H1 (cell line): ENCODE results near the gene MATK. TPM values are rescaled to one million over a fixed set of nuclear protein-coding genes. Genes with fewer than 3 reads are reported as not detected.
A peak's percentile ranks its signal among the peaks of the same experiment; 100 is the strongest.

Source experiments
- CTCF ChIA-PET: fragments of 300-600 bp; sonication (Branson Sonifier 250); formaldehyde crosslinking; loops from one replicate; lab custom pipeline; 2021; ENCODE audit not compliant: partially characterized antibody; lab: Charles Lee
- POLR2A ChIA-PET: fragments of 300-600 bp; sonication (Branson Sonifier 250); formaldehyde crosslinking; loops from one replicate; lab custom pipeline; 2021; ENCODE audit warnings: inconsistent platforms; ENCODE audit not compliant: partially characterized antibody; lab: Charles Lee
- DNase-seq, 2 experiments: peaks; one replicate each; pipeline versions ENCODE4 v3.0.0 to v3.0.0-alpha.2; 2010 to 2022; ENCODE audit warnings: low spot score in 2 of 2, low read depth in 1 of 2, mixed read lengths in 1 of 2
- FAIRE-seq: peaks from 2 replicates; lab custom pipeline; 2011; peaks lifted over from hg19 to GRCh38; lab: Jason Lieb, UNC
- H2AFZ ChIP-seq: 2 replicates; pipeline ENCODE4 v1.8.1; 2012; ENCODE audit warnings: low read length, inconsistent platforms
- H2AK5ac ChIP-seq: 2 replicates; pipeline ENCODE4 v1.6.1; 2013; ENCODE audit warnings: low read depth, low read length
- H2BK120ac ChIP-seq: replicated peaks from 2 replicates; pipeline ENCODE3; 2013; ENCODE audit warnings: low read depth, low read length, inconsistent platforms
- H2BK12ac ChIP-seq: 2 replicates; pipeline ENCODE4 v1.6.1; 2013; ENCODE audit warnings: low read depth, low read length
- H2BK15ac ChIP-seq: 2 replicates; pipeline ENCODE4 v1.6.1; 2013; ENCODE audit warnings: low read length
- H2BK20ac ChIP-seq: 2 replicates; pipeline ENCODE4 v1.6.1; 2013; ENCODE audit warnings: low read length
- H2BK5ac ChIP-seq: 2 replicates; pipeline ENCODE4 v1.6.1; 2013; ENCODE audit warnings: low read depth, low read length
- H3K14ac ChIP-seq: 2 replicates; pipeline ENCODE4 v1.6.1; 2013; ENCODE audit warnings: inconsistent platforms; ENCODE audit not compliant: insufficient read length
- H3K18ac ChIP-seq: 2 replicates; pipeline ENCODE4 v1.6.1; 2013; ENCODE audit warnings: low read length; ENCODE audit errors: extremely low read depth
- H3K23ac ChIP-seq: 2 replicates; pipeline ENCODE4 v1.6.1; 2013; ENCODE audit warnings: inconsistent platforms; ENCODE audit not compliant: insufficient read length
- H3K23me2 ChIP-seq: 2 replicates; pipeline ENCODE4 v1.6.1; 2013; ENCODE audit warnings: low read depth, low read length
- H3K27ac ChIP-seq: 2 replicates; pipeline ENCODE4 v1.6.1; 2011; ENCODE audit warnings: low read depth, low read length, inconsistent platforms
- H3K27me3 ChIP-seq, 4 experiments: replicated peaks in 1 of 4; 1 replicate in 1 of 4; 2 replicates in 3 of 4; pipeline versions ENCODE4 v1.6.1 to v1.8.1; 2011 to 2013; ENCODE audit warnings: low read length in 3 of 4, mild to moderate bottlenecking in 3 of 4, inconsistent platforms in 2 of 4, mixed read lengths in 2 of 4, moderate library complexity in 1 of 4; ENCODE audit not compliant: control insufficient read depth in 3 of 4, insufficient read depth in 3 of 4; ENCODE audit errors: extremely low read depth in 1 of 4
- H3K36me3 ChIP-seq, 4 experiments: 2 replicates each; pipeline versions ENCODE4 v1.6.1 to v1.8.1; 2011 to 2013; ENCODE audit warnings: mild to moderate bottlenecking in 4 of 4, low read length in 3 of 4, moderate library complexity in 2 of 4, control low read depth in 1 of 4, inconsistent platforms in 1 of 4; ENCODE audit not compliant: insufficient read depth in 4 of 4, control insufficient read depth in 2 of 4
- H3K4ac ChIP-seq: replicated peaks from 2 replicates; pipeline ENCODE3; 2013; ENCODE audit warnings: low read length, low read depth, mixed read lengths, inconsistent platforms; ENCODE audit not compliant: insufficient read length
- H3K4me1 ChIP-seq, 4 experiments: replicated peaks in 1 of 4; 1 replicate in 1 of 4; 2 replicates in 3 of 4; pipeline versions ENCODE4 v1.6.1 to v1.8.1; 2011 to 2013; ENCODE audit warnings: low read length in 3 of 4, inconsistent platforms in 2 of 4, mixed read lengths in 1 of 4; ENCODE audit not compliant: insufficient read depth in 4 of 4, control insufficient read depth in 3 of 4
- H3K4me2 ChIP-seq, 2 experiments: 2 replicates each; pipeline versions ENCODE4 v1.6.1 to v1.8.1; 2011 to 2013; ENCODE audit warnings: low read depth in 2 of 2, low read length in 2 of 2, control low read depth in 1 of 2, inconsistent platforms in 1 of 2, mild to moderate bottlenecking in 1 of 2; ENCODE audit not compliant: insufficient read depth in 1 of 2
- H3K4me3 ChIP-seq, 4 experiments: fragments of 200-600, 300-600 bp in 1 of 4; sonication (generic), shearing (Covaris generic), sonication (Bioruptor Twin) in 1 of 4; 2 replicates each; pipeline versions ENCODE4 v1.5.1 to v1.8.1; 2011 to 2016; ENCODE audit warnings: low read length in 4 of 4, low read depth in 3 of 4, control low read depth in 2 of 4, inconsistent platforms in 2 of 4, mild to moderate bottlenecking in 2 of 4, mixed read lengths in 1 of 4, moderate library complexity in 1 of 4; ENCODE audit not compliant: insufficient read depth in 2 of 4; ENCODE audit errors: extremely low read depth in 1 of 4
- H3K56ac ChIP-seq: replicated peaks from 2 replicates; pipeline ENCODE3; 2013; ENCODE audit warnings: low read depth, mild to moderate bottlenecking, mixed read lengths, low read length, inconsistent platforms; ENCODE audit not compliant: insufficient read length
- H3K79me1 ChIP-seq: 2 replicates; pipeline ENCODE4 v1.6.1; 2013; ENCODE audit warnings: low read depth, low read length, control low read depth
- H3K79me2 ChIP-seq, 2 experiments: 2 replicates each; pipeline versions ENCODE4 v1.6.1 to v1.8.1; 2012 to 2013; ENCODE audit warnings: low read length in 2 of 2, mild to moderate bottlenecking in 2 of 2, inconsistent platforms in 1 of 2; ENCODE audit not compliant: insufficient read depth in 2 of 2, control insufficient read depth in 1 of 2
- H3K9ac ChIP-seq, 4 experiments: replicated peaks in 1 of 4; 1 replicate in 1 of 4; 2 replicates in 3 of 4; pipeline versions ENCODE4 v1.6.1 to v1.8.1; 2011 to 2013; ENCODE audit warnings: low read depth in 3 of 4, low read length in 3 of 4, control low read depth in 2 of 4, mild to moderate bottlenecking in 2 of 4, moderate library complexity in 2 of 4, inconsistent platforms in 1 of 4; ENCODE audit errors: extremely low read depth in 1 of 4
- H3K9me3 ChIP-seq, 2 experiments: 2 replicates each; pipeline versions ENCODE4 v1.6.1 to v1.8.1; 2012 to 2013; ENCODE audit warnings: mild to moderate bottlenecking in 2 of 2, moderate library complexity in 2 of 2, control low read depth in 1 of 2, inconsistent platforms in 1 of 2, low read depth in 1 of 2, low read length in 1 of 2, mixed read lengths in 1 of 2; ENCODE audit not compliant: insufficient read depth in 2 of 2
- H4K20me1 ChIP-seq, 2 experiments: replicated peaks in 1 of 2; 2 replicates each; pipeline versions ENCODE3 to v1.8.1; 2011 to 2013; ENCODE audit warnings: inconsistent platforms in 2 of 2, low read length in 2 of 2, mild to moderate bottlenecking in 1 of 2; ENCODE audit not compliant: insufficient read depth in 2 of 2, control insufficient read depth in 1 of 2
- H4K5ac ChIP-seq: 2 replicates; pipeline ENCODE4 v1.6.1; 2013; ENCODE audit warnings: low read length, low read depth, mixed read lengths, inconsistent platforms; ENCODE audit not compliant: insufficient read length
- H4K8ac ChIP-seq: 2 replicates; pipeline ENCODE4 v1.8.0; 2013; ENCODE audit warnings: mild to moderate bottlenecking, moderate library complexity, low read length, inconsistent platforms; ENCODE audit not compliant: insufficient read depth; ENCODE audit errors: extremely low read depth
- H4K91ac ChIP-seq: replicated peaks from 2 replicates; pipeline ENCODE3; 2013; ENCODE audit warnings: low read length, mixed read lengths, inconsistent platforms; ENCODE audit not compliant: insufficient read length
- ATF2 ChIP-seq: IDR thresholded peaks from 2 replicates; pipeline ENCODE4 v1.6.1; 2012; ENCODE audit warnings: low read length, inconsistent platforms
- CBX8 ChIP-seq: fragments of 300-800, 300-1000 bp; sonication (generic); IDR thresholded peaks from 2 replicates; pipeline ENCODE4 v1.7.1; 2016; ENCODE audit warnings: low read depth, low read length, borderline replicate concordance
- GTF2F1 ChIP-seq: IDR thresholded peaks from 2 replicates; pipeline ENCODE4 v1.6.1; 2012; ENCODE audit warnings: low read depth, low read length, improper control_type of control experiment, borderline replicate concordance
- KDM5A ChIP-seq: fragments of 200-600 bp; IDR thresholded peaks from 2 replicates; pipeline ENCODE4 v1.7.1; 2012; ENCODE audit warnings: mild to moderate bottlenecking, low read length, inconsistent platforms, mixed read lengths
- POLR2A ChIP-seq, 2 experiments: IDR thresholded peaks; 1 replicate in 1 of 2; 2 replicates in 1 of 2; pipeline ENCODE4 v1.6.1; 2011; ENCODE audit warnings: low read depth in 2 of 2, low read length in 2 of 2, mild to moderate bottlenecking in 2 of 2; ENCODE audit errors: control extremely low read depth in 1 of 2
- POU5F1 ChIP-seq: IDR thresholded peaks from 2 replicates; pipeline ENCODE4 v1.6.1; 2011; ENCODE audit warnings: low read depth, mild to moderate bottlenecking, low read length, moderate library complexity
- RAD21 ChIP-seq, 2 experiments: IDR thresholded peaks in 1 of 2; conservative IDR thresholded peaks in 1 of 2; 2 replicates each; pipeline ENCODE4 v1.6.1; 2011; ENCODE audit warnings: low read depth in 2 of 2, low read length in 2 of 2, improper control_type of control experiment in 1 of 2, inconsistent platforms in 1 of 2, mild to moderate bottlenecking in 1 of 2, moderate library complexity in 1 of 2
- SIN3A ChIP-seq, 2 experiments: IDR thresholded peaks in 1 of 2; conservative IDR thresholded peaks in 1 of 2; 2 replicates each; pipeline ENCODE4 v1.6.1; 2011 to 2012; ENCODE audit warnings: low read length in 2 of 2, improper control_type of control experiment in 1 of 2, low read depth in 1 of 2, mild to moderate bottlenecking in 1 of 2
- SP1 ChIP-seq: IDR thresholded peaks from 2 replicates; pipeline ENCODE4 v1.6.1; 2011; ENCODE audit warnings: low read depth, low read length
- TBP ChIP-seq: IDR thresholded peaks from 2 replicates; pipeline ENCODE4 v1.6.1; 2011; ENCODE audit warnings: low read depth, low read length, improper control_type of control experiment
- ZNF274 ChIP-seq: IDR thresholded peaks from 2 replicates; pipeline ENCODE4 v1.7.0; 2012; ENCODE audit warnings: low read length, borderline replicate concordance; ENCODE audit errors: extremely low read depth
- whole genome bisulfite sequencing, 2 experiments: shearing (Covaris generic) in 1 of 2; methylation state at CpG; one replicate each; pipeline versions ENCODE4 v1.1.6 to v1.1.7; 2013 to 2015; ENCODE audit warnings: low lambda C conversion rate in 2 of 2, mixed read lengths in 2 of 2, inconsistent platforms in 1 of 2, low coverage in 1 of 2, missing lambda C conversion rate in 1 of 2; ENCODE audit not compliant: insufficient replicate concordance in 2 of 2, insufficient coverage in 1 of 2, insufficient read length in 1 of 2; ENCODE audit errors: extremely low coverage in 1 of 2, missing lambda C conversion rate in 1 of 2; 5-methylcytosine and 5-hydroxymethylcytosine counted together
- polyA plus RNA-seq, 7 experiments: library from polyadenylated mRNA; depleted of rRNA in 3 of 7; stranded (reverse) in 5 of 7; unstranded in 2 of 7; fragments of >200 nt in 5 of 7; fragments of 200-250 nt in 2 of 7; gene quantifications; 1 replicate in 5 of 7; 2 replicates in 1 of 7; 4 replicates in 1 of 7; pipeline versions ENCODE4 v1.2.1 to v1.2.3, GENCODE V29; 2011 to 2013; ENCODE audit warnings: missing spikeins in 2 of 7, mixed read lengths in 2 of 7
- total RNA-seq: library from RNA; stranded (reverse); fragmentation: NEBNext Ultra II Directional; extraction: Animal tissue kit (Norgen Biotek cat#: 25700); gene quantifications from 2 replicates; pipeline ENCODE4 v1.2.1, GENCODE V29; 2021

Gene MATK
- total and polyA plus RNA-seq, 2 of the 8 experiments (the other 6 are each of a cell fraction or from before 2014, with no cell fraction given) = 20.5 to 21.4 TPM

- Histone ChIP-seq H2AK5ac (no peak overlapping the region), H4K8ac (peak overlapping the region; percentile 80), H3K4me1 (no peaks in the 10 kb centered on the region), H3K27ac (no peak overlapping the region), H2BK5ac (no peak overlapping the region; the same call in 1 of the 2 replicates), H2AFZ (no peak overlapping the region), H4K5ac (no peak overlapping the region), H3K4me3 (no peak overlapping the region), H4K91ac (no peak overlapping the region), H2BK120ac (no peak overlapping the region), H2BK20ac (no peak overlapping the region), H3K9me3 (no peaks in the 10 kb centered on the region), H2BK15ac (peak overlapping the region; percentile 81; the same call in 1 of the 2 replicates), H3K4me2 (no peak overlapping the region), H4K20me1 (peaks cover 0 to 1% of the 10 kb centered on the region in 2 experiments), H3K56ac (no peak overlapping the region), H3K9ac (no peak overlapping the region), H3K23me2 (no peaks in the 10 kb centered on the region), H3K14ac (no peak overlapping the region), H3K79me2 (no peaks in the 10 kb centered on the region), H3K27me3 (peaks cover 0 to 5% (median under 1%) of the 10 kb centered on the region in 4 experiments; a peak in 3 of 7 replicates), H2BK12ac (peak overlapping the region; percentile 84), H3K23ac (no peak overlapping the region), H3K4ac (no peak overlapping the region), H3K79me1 (no peaks in the 10 kb centered on the region), H3K36me3 (no peaks in the 10 kb centered on the region), H3K18ac (no peak overlapping the region)
- WGBS, 2 experiments = 91% methylated on average over 28 of the region's 32 CpGs; no CpG with 5 or more reads in 1 of the 2 experiments
- no peak for FAIRE-seq
- CTCF ChIA-PET = interaction anchor here (0.6 to 1.5 kb wide), 4 partner anchors 10 to 69 kb away, joined by 3 read pairs; partner anchors contain the start of gene MRPL54
- no peak for DNase-seq
- POLR2A ChIA-PET = no interaction called here
- TF ChIP-seq POU5F1 (no peak), TBP (no peak), GTF2F1 (no peak), RAD21 (IDR thresholded peaks at IDR 0.05 in 1 of 2, conservative IDR thresholded peaks at IDR 0.05 in 1 of 2; ENCODE audit: low read depth in 2 of 2, low read length in 2 of 2) (no peak), POLR2A (IDR thresholded peaks at IDR 0.05; ENCODE audit: control extremely low read depth in 1 of 2, low read depth in 2 of 2, low read length in 2 of 2) (no peak), CBX8 (no peak), ATF2 (no peak), ZNF274 (no peak), SP1 (no peak), KDM5A (no peak), SIN3A (conservative IDR thresholded peaks at IDR 0.05 in 1 of 2, IDR thresholded peaks at IDR 0.05 in 1 of 2; ENCODE audit: low read depth in 1 of 2, low read length in 2 of 2) (no peak)
These were observed 39.2 kb upstream of the MATK start for GRCh38 chr19:3825286-3825956.
